Cardiac septum (tissue), 1 donor: ENCODE measurements around the gene PAQR5. TPM values are rescaled to one million over a fixed set of nuclear protein-coding genes. Genes with fewer than 3 reads are reported as not detected.

Source experiments
- DNase-seq: peaks from one replicate; pipeline ENCODE4 v3.0.0-alpha.2; 2020; ENCODE audit warnings: low spot score
- intact Hi-C: fragments of 100-400 bp; cut with DNase I; formaldehyde crosslinking; loops from one replicate; pipeline ENCODE4 v1.14.0; 2022
- long read RNA-seq: library from polyadenylated mRNA; unstranded; transcript quantifications from one replicate; pipeline ENCODE4 v2.0.0, GENCODE V29; 2021
- total RNA-seq: library from RNA; stranded (reverse); fragmentation: NEBNext Ultra II Directional; extraction: Animal tissue kit (Norgen Biotek cat#: 25700); gene quantifications from one replicate; pipeline ENCODE4 v1.2.1, GENCODE V29; 2021
- donor health status: DM: no; HTN: no; CAD: no.

PAQR5 gene
- 0.16 TPM for total RNA-seq
- long read RNA-seq: 0 reads

DNA sequence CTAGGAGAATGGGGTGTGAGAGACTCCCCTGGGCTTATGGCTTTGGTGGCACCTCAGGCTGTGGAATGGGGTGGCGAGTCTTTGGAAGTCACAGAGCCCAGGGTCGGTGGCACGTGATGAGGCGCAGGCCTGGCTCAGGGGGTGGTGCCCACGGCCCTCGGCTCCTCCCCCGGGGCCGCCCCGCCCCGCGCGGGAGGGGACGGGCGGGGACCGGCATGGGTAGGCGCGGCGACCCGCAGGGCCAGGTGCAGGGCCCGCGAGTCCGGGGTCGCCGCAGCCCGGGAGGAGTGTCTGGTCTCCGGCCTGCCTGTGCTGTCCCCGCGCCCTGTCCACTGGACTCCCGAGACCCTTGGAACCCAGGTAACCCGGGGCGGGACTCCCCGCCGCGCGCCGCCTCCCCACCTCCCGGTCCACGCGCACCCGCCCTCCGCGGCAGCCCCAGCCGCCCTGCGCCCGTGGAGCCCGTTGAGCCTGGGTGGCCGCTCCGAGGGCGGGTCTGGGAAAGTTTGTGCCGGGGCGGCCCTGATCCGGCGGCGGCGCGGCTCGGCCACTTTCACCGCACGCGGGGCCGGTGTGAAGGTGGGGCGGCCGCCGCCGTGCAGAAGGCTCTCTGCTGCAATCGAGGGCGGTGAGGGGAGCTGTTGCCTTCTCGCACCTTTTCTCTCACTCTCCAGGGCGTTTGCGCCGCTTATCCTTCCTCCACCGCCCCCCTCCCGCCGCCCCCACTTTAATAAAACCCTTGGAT, at the start of gene PAQR5:
Gene PAQR5 (plus strand): TSS at position 216 of the 745 bp plus-strand sequence. CDS start 61,169 bp downstream, outside the sequence.
- intact Hi-C loops: no loop called here

GRCh38 chr15:69253156-69253555, 45.6 kb upstream of the PAQR5 start:
- intact Hi-C loops: no loop called here
- no peak for DNase-seq

More for the DNA sequence above, at the start of gene PAQR5:
- DNase-seq: no peak

DNA sequence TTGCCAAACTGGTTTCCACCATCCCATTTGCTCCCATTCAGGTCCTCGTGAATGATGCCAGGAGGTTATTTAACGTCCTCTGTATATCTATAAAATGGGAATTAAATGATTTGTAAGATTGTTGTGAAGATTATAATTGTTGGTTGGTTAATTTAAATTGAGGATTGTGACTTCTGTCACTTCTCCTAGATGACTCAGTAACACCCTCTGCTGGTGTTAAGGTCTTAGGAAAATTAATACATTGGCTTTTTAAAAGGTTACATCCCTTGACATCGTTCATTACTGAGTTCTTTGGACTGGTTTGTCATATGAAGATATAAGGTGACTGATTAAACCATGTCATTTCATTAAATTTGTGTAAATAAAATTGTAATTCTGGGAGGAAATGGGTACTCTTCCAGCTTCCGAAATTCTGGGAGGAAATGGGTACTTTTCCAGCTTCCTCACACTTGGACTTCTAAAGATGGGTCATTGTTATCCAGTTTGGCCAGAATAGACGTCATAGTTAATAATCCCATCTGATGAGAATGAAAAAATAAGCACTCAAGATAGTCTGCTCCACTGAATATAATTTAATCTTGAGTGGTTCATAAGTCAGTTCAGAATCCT, 33.3 kb upstream of the PAQR5 start:
- no peak for DNase-seq
- intact Hi-C loops: loop anchor here (2.0 to 5.0 kb wide), 2 partner anchors 103 to 207 kb away; partner anchors contain the start of gene GLCE

DNA sequence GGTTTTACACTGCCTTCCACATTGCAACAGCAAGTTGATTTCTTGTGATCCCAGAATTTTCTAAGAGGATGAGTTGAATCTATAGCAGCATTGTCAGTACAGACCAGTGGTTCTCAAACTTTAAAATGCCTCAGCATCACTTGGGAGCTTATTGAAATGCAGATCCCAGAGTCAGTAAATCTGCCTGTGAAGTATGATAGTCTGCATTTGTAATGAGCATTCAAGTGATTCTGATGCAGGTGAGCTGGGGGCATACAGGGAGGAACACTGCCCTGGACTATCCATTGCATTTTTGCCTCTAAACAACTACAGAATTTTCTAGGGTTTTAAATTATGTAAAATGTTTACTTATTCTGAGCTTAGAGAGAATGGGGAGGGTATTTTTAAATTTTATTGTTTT, 27.5 kb upstream of the PAQR5 start:
- intact Hi-C loops: loop anchor here (10.0 kb wide), 1 partner anchor 124 kb away; no protein-coding TSS in a partner anchor
- DNase-seq: no peak

DNA sequence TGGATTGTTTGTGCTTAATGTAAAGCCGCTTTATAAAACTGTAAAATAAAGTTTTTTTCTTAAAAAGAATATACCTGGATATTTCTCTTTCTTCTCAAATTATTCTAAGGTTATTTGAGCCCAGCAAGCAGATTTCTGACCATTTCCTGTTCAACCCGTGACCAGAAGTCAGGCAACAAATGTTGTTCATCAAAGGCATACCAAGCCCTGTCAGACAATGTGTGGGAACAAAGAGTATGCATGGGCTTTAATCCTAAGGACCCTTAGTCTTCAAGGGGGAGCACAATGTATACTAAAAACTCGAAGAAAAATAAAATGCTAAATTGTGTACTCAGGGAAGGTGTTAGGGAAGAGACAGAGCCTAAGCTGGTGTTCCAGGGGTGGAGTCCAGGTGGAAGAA, 26.6 kb upstream of the PAQR5 start:
- no peak for DNase-seq
- intact Hi-C loops: loop anchor here (10.0 kb wide), 1 partner anchor 123 kb away; no protein-coding TSS in a partner anchor

DNA sequence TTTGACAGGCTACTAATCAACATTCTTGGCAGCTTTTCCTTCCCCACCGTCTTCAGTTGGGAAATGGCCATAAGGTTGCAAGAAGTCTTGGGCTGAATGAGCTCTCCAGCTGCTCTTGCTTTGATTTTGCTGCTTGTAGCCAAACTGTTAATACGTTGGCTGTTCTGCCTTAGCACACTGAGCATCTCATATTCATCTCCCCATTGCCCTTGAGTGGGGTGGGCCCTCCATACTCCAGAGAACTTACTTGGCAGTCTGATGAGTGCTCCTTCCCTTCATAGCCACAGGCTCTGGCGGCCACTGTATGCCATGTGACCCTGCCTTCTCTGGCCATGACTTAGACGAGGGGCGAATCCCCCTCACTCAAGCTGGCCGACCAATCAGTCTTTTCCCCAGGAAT, 25.8 kb upstream of the PAQR5 start:
- no peak for DNase-seq
- intact Hi-C loops: loop anchor here (10.0 kb wide), 1 partner anchor 122 kb away; no protein-coding TSS in a partner anchor

GRCh38 chr15:69275074-69275670, 23.5 kb upstream of the PAQR5 start:
- DNase-seq: no peak
- intact Hi-C loops: loop anchor here (10.0 kb wide), 1 partner anchor 120 kb away; no protein-coding TSS in a partner anchor

DNA sequence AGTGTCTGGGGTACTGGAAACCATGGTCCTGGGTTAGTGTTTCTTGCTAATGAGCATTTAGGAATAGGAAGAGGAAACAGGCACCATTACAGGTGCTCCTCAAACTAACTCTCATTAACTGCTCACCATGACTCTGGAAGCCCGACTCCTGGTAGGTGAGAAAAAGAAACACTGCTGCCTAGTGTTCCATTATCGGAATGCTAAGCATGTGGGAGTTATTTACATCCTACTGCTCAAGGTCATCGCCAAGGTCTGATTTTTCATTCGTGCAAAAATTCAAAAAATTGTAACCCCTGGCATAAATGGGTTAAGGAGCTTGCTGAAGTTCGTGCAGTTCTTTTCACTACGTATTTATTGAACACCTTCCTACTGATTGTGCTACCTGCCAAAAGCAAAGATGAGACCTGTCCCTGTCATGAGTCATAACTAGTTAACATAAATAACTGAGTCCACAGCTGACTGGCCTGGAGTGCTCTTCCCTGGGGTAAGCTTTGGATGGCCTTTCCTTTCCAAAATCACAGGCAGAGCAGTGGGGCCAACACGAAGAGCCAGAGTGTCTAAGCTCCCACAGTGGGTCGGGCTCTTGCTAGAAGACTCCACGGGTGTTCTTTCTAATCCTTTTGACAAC, 22.7 kb upstream of the PAQR5 start:
- intact Hi-C loops: loop anchor here (10.0 kb wide), 1 partner anchor 119 kb away; no protein-coding TSS in a partner anchor
- no peak for DNase-seq

DNA sequence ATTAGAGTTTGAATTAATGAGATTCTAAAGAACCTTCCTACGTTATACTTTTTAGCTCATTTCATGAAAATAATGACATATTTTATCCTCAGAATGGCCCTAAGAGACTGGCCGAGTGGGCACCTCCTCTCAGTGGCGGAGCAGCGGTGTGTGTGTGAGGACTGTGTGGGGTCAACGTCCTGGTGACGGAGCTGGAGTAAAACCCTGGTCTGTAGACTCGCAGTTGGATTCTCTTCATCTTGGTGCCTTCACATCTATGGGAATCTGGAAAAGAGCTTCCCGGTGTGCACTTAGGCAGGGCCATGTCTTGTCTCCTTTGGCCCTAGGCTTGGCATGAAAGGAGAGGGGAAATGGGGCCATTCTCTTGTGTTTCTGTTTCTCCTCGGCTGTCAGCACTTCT, 21.4 kb upstream of the PAQR5 start:
- DNase-seq: no peak
- intact Hi-C loops: loop anchor here (10.0 kb wide), 1 partner anchor 117 kb away; no protein-coding TSS in a partner anchor

GRCh38 chr15:69279636-69280035, 19.1 kb upstream of the PAQR5 start:
- intact Hi-C loops: loop anchor here (10.0 kb wide), 1 partner anchor 115 kb away; no protein-coding TSS in a partner anchor
- DNase-seq: no peak

DNA sequence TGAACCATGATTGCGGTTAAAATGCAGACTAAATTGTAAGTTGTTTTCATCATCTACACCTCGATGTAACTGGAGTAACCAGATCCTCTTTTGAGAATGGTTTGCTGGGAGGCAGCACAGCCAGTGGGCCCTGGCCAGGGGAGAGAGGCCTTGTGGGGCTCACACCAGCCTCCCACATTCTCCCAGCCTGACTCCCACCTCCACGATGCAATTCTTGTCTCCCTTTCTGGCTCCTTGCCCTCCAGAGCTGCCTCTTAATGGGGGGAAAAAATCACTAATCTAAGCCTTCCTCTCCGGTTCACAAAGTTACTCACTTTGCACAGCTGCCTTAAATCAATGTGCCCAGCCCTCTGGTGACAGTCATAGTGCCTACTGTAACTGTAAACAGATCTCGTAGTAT, 17.9 kb upstream of the PAQR5 start:
- no peak for DNase-seq
- intact Hi-C loops: no loop called here

GRCh38 chr15:69282104-69282743, 16.5 kb upstream of the PAQR5 start:
- intact Hi-C loops: no loop called here

GRCh38 chr15:69285834-69286233, 12.9 kb upstream of the PAQR5 start:
- intact Hi-C loops: no loop called here
- no peak for DNase-seq

More at GRCh38 chr15:69282104-69282743, 16.5 kb upstream of the PAQR5 start:
- no peak for DNase-seq

GRCh38 chr15:69288011-69288410, 10.7 kb upstream of the PAQR5 start:
- DNase-seq: no peak
- intact Hi-C loops: no loop called here

DNA sequence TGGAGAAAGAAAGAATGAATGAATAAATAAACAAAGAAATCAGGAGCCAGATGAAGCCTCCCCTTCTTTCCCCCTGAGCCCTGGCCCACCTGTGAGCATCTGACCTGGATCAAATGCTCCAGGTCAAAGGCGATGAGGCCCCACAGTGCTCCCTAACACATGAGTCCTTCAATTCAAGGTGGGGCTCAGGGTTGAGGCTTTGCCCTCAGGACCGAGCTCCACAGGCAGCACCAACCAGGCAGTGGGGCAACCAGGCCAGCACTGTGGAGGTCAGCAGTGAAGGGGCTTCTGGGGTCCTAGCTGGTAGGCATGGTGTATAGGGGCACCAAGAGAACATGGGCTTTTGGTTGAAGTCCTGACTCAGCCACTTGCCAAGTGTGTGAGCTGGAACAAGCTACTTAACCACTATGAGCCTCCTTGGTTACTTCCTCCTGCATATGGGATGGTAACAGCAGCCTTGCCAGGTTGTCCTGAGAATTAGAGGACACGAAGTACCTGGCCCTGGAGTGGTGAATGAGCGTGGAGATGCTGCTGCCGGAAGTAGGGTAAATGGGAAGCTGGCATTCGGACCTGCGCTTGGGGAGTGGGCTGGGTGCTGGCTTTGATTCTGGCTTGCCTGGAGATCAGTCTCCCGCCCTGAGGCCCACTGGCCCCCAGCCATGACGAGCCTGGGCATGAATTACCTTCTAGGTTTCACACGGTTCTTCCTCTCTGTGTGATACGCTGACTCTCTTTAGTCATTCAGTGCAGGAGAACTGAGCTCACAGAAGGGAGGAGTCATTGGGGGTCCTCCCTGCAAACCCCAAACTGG, 10.0 kb upstream of the PAQR5 start:
- intact Hi-C loops: no loop called here
- no peak for DNase-seq

- no peak for DNase-seq
- intact Hi-C loops: no loop called here
Observed at GRCh38 chr15:69289342-69290146, 9.2 kb upstream of the PAQR5 start.

DNA sequence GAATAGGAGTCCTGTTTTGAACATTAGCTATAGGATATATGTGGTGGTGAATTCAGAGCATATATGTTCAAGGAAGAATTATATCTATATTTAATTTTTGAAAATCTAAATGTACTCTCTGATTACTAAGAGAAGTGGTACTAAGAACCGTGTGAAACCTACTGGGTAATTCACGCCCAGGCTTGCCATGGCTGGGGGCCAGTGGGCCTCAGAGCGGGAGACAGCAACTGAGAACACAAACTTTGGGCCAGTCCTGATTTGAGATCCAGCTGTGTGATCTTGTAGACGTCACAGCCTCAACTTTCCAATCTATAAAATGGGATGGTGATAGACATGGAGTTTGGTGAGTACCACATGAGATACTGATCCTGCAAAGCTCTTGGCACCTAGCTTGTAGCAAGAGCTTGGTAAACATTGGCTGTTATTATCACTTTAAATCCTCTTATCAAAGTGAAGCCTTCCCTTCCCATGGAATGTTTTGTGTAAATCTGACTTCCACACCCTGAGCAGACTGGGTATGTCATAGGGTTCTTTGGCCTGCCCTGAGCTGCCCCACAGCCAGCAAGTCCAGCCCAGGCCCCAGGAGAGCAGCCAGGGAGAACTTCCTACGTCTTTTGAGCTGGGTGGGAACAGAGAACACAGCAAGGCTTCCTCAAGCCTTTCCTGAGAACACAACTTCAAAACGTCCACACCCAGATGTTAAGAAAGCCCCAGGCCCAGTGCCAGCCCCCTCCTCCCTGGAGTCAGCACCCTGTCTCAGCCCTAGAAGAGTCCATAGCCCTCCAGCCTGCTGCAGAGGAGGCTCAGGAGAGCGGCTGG, 8.2 kb upstream of the PAQR5 start:
- DNase-seq: no peak
- intact Hi-C loops: no loop called here
